Measurements from ENCODE around the gene ADAMTS17.
"Not testable (repeated sequence)": the region's sequence is repeated elsewhere in the genome, so short reads cannot be mapped to it uniquely, and the experiment has no call there.

The ADAMTS17 gene

DNA sequence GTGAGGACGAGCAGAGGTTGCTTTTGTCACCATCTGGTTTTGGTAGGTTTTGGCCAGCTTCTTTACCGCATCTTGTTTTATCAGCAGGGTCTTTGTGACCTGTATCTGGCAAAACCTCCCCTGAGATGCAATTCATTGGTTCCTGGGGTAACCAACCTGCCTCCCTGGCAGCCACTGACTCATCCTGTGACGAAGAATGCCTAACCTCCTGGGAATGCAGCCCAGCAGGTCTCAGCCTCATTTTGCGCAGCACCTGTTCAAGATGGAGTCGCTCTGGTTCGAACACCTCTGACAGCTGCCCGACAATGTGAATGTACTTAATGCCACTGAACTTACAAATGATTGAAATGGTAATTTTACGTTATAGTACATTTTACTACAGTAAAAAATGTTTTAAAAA, 6.8 kb upstream of the ADAMTS17 start:
- ATAC-seq (no peak), DNase-seq (no peak)
- Mint-ChIP-seq H3K4me3 (no peak overlapping the region), H3K27me3 (peaks cover 16% of the 10 kb centered on the region), H3K4me1 (peaks cover 10% of the 10 kb centered on the region), H3K9me3 (no peaks in the 10 kb centered on the region), H3K27ac (no peak overlapping the region)

DNA sequence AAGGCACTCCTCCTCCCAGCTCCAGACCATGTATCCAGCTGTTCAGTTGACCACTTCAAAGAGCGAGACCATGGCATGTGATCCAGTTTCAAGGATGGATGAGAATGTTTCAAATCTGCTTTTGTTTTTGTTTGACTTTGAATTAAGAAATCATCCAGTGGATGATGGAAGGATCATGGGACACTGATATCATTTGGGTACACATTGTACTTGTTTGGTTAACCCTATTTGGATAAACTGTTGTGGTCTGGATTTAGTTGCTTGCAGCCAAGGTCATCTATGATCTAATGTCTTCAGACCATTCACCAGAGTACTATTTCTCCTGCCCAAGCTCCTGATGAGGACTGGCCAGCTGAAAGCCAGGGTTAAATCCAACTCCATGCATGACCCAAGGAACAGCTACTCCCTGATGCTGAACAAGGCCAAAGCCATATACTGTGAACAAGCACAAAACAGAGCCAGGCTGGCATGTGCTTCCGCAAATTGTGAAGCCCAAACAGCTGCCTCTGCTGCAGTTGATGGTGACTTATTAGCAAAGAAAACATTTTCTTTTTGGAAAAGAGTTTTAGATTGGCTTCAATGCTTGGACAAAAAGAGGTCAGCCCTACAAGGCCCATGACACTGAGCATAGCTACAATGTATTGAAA, 5.2 kb upstream of the ADAMTS17 start:
- DNase-seq (no peak), ATAC-seq (no peak)
- H3K9me3 Mint-ChIP-seq = no peaks in the 10 kb centered on the region
- peaks cover 10% of the 10 kb centered on the region for H3K4me1 Mint-ChIP-seq
- H3K27me3 Mint-ChIP-seq = peaks cover 12% of the 10 kb centered on the region
- no peak overlapping the region for H3K27ac Mint-ChIP-seq
- H3K4me3 Mint-ChIP-seq = no peak overlapping the region

DNA sequence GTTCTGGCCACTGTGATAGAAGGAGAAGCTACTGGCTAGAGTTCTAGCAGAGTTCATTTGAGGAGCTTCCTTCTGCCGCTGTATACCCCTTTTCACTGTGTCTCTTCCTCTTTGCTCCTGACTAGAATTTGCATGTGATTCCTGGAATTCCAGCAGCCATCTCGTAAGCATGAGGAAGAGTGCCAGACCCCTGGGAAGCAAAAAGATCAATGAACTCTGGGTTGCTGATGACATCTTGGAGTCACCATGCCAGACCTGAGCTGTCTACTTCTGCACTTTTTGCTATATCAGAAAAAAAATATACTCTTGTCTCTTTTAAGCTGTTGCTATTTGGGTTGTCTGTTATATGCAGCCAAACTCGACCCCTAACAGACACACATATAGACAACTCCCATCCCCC, 3.7 kb upstream of the ADAMTS17 start:
- H3K27ac Mint-ChIP-seq = no peak overlapping the region
- H3K4me3 Mint-ChIP-seq = no peak overlapping the region
- H3K27me3 Mint-ChIP-seq = peaks cover 7% of the 10 kb centered on the region
- H3K9me3 Mint-ChIP-seq = no peaks in the 10 kb centered on the region
- ATAC-seq = no peak
- peaks cover 7% of the 10 kb centered on the region for H3K4me1 Mint-ChIP-seq
- no peak for DNase-seq

DNA sequence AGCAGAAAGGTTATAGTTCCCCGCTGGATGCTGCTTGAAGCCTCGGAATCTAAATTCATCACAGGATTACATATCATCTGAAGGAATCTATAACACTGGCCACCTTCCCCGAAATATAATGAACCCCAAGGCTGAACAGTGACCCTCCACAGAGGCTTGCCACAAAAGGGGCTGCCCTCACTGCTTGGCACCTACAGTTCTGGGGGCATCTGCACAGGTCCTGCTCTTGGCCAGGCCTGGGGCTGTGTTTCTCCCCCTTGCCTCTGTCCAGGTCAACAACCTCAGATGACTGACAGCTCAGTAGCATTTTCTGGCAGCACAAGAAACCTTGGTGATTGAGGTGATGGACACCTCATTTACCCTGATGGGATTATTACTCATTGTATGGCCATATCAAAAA, 1.5 kb upstream of the ADAMTS17 start:
- Mint-ChIP-seq H3K9me3 (no peaks in the 10 kb centered on the region), H3K4me1 (peaks cover 15% of the 10 kb centered on the region), H3K4me3 (no peak overlapping the region), H3K27me3 (peaks cover 27% of the 10 kb centered on the region), H3K27ac (no peak overlapping the region)
- ATAC-seq = no peak
- DNase-seq = no peak

DNA sequence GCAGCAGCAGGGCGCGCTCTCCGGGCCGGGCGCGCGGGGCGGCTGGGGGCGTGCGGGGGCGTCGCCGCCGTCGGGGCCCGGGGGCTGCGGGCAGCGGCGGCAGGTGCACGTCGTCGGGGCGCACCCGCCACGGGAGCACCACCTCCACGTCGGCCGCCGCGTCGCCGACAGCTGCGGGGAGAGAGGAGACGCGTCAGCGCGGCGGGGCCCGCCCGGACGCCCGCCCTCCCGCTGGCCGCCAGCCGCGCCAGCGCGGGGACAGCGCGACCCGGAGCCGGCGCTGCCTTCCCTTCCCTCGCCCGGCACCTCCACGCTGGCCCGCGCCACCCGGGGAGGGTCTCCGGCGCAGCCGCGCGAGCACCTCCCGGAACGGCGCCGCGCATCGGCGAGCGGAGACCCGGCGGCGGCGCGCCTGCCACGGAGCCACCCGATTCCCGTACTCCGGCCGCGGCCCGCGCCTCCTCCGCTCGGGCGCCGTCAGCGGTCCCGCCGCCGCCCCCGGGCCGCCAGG, 481 bp downstream of the ADAMTS17 start:
- no peak overlapping the region for H3K27ac Mint-ChIP-seq
- peaks cover 15% of the 10 kb centered on the region for H3K4me1 Mint-ChIP-seq
- peak overlapping the region; percentile 68 to 70 for H3K4me3 Mint-ChIP-seq
- ATAC-seq (peak; percentile 24), DNase-seq (peak in 1 of 2 donors; percentile 46)
- peaks cover 34% of the 10 kb centered on the region for H3K27me3 Mint-ChIP-seq
- H3K9me3 Mint-ChIP-seq = no peaks in the 10 kb centered on the region

DNA sequence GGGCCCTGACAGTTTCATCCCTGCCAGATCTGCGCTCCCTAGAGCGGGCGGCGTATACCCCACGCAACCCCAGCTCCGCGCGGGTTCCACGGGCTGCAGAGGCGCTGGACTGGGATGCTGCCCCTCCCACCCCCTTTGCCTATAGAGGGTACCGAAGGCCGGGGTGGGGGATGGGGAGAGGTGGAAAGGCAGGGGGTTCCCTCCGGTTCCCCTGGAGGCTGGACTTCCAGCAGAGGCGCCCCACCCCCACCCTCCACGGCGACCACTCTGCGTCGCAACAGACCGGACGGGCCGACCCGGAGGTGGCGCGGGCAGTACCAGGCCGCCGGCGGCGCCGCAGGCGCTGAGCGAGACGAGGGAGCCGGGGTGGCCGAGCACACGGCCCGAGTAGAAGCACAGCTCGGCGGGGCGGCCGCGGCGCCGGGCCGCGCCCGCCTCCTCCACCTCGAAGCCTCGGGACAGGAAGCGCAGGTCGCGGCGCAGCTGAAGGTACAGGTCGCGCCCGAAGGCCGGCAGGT, 995 bp downstream of the ADAMTS17 start:
- Mint-ChIP-seq H3K4me1 (peaks cover 17% of the 10 kb centered on the region), H3K27ac (no peak overlapping the region), H3K4me3 (peak overlapping the region; percentile 36 to 67), H3K27me3 (peaks cover 38% of the 10 kb centered on the region), H3K9me3 (no peaks in the 10 kb centered on the region)
- ATAC-seq = peak; percentile 4
- no peak for DNase-seq

DNA sequence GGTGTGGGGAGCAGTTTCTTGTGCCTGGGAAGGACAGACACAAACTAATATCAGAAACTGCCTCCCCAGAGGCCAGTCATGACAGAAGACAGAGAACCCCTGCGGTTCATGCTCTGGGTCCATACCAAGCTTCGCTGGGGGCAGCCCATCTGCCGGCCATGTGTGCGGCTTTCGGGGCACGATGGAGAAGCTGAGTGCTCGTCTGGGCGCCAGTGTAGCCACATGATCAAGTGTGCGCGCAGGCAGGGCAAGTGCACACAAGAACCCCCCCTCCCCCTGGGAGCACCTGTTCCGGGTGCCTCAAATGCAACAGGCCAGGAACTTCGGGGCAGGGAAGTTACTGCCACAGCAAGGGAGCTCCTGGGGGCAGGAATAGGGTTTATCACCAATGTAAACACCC, 1.8 kb downstream of the ADAMTS17 start:
- no peak for DNase-seq
- Mint-ChIP-seq H3K27ac (no peak overlapping the region), H3K9me3 (no peaks in the 10 kb centered on the region), H3K4me1 (peaks cover 25% of the 10 kb centered on the region), H3K27me3 (peaks cover 45% of the 10 kb centered on the region), H3K4me3 (peak overlapping the region; percentile 36 to 67)
- ATAC-seq = no peak

DNA sequence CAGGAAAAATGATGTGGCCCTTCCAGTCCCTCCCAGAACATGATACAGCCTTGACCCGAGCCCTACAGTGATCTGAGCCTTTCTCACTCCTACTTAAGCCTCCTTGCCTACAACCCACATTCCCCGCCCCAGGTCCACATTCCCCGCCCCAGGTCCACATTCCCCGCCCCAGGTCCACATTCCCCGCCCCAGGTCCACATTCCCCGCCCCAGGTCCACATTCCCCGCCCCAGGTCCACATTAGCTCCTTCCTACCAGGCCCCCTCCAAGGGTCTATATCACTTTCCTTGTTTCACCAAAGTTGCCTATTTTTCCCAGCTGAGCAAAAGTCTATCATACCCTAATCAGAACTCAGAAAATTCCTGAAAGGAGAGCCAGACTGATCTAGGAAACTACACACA, 2.3 kb downstream of the ADAMTS17 start:
- peaks cover 30% of the 10 kb centered on the region for H3K4me1 Mint-ChIP-seq
- not testable (repeated sequence) for ATAC-seq, H3K27ac Mint-ChIP-seq

DNA sequence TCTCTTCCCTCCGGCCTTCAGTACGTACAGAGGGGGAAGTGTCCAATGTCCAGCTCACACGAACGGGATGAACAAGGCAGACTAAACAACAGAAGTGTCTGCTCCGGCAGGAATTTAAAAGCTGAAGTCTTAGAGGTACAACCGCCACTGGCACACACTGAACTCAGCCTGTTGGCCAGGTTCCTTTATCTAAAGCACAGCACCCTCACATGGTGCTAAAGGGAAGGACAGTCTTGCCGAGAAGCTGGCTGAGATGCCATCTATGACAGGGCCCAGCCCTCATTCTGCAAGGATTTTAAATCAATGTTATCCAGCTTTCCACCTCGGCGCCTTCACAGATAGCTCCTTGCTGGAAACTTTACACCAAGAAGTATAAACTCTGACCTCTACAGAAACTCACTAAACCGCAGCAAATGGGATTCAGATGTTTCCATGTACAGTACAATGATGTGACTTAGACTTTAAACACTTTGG, 2.8 kb downstream of the ADAMTS17 start:
- Mint-ChIP-seq H3K27me3 (peaks cover 46% of the 10 kb centered on the region), H3K27ac (no peak overlapping the region), H3K4me1 (peaks cover 35% of the 10 kb centered on the region), H3K9me3 (no peaks in the 10 kb centered on the region), H3K4me3 (peak overlapping the region; percentile 58 to 69)
- peak; percentile 77 for ATAC-seq
- peak; percentile 62 to 76 for DNase-seq

More for the DNA sequence above, 2.3 kb downstream of the ADAMTS17 start:
- H3K9me3 Mint-ChIP-seq, DNase-seq: not testable (repeated sequence)
- Mint-ChIP-seq H3K4me3 (peak overlapping the region in 1 of 2 donors; percentile 18), H3K27me3 (peaks cover 49% of the 10 kb centered on the region)

DNA sequence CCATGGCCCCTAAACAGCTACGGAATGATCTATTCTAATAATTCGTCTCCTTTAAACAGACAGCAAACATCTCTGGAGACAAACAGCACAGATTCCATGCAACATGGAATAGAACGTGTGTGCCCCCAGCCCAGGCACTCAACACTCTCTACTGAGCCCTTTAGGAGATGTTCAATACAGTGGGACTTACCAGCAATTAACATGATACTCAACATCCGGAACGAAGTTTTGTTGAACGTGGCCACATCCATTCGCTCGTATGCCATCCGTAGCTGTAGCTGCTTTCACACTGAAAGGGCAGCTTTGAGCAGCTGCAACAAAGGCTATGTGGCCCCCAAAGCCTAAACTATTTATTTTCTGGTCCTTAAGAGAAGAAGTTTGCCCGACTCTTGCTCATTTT, 3.5 kb downstream of the ADAMTS17 start:
- H3K4me3 Mint-ChIP-seq = peak overlapping the region; percentile 58 to 69
- H3K4me1 Mint-ChIP-seq = peaks cover 42% of the 10 kb centered on the region
- ATAC-seq = no peak

DNA sequence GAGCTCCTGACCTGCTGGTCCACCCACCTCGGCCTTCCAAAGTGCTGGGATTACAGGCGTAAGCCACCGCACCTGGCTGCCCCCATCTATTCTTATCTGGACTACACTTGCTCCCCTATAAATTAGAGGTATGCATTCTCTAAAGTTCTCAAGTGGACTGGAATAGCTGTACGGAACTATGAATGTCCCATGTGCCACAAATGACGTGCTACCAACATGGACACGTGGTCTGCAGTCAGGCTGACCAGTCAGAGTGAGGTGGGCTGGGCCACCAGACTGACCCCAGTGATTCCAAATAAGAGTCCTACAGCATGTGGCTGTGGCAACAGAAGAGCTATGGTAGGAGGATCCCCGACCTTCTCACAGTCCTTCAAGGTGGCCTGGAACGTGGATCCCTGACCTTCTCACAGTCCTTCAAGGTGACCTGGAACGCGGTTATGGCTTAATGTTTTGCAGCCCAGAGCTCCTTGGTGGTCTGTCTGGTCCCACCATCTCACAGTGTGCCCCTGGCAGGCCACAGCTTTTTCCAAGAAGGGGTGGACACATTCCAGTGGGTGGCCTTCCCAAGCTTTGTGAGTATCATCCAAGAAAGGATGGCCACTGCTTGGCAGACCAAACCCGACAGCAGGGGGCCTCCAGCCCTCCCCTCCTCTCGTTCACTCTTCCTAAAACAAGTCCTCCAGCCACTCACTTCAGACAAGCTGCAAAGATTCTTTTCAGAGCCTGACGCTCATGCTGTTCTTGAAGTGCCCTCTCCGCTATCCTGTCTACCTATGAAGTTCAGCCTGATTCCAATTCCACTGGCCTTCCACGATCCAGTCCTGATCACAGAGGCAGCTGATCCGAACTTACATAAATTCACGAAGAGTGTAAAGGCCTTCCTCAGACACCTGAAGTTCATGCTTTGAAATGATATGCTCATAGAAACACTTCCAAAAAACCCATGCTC, 4.4 kb downstream of the ADAMTS17 start:
- no peak for ATAC-seq
- H3K4me1 Mint-ChIP-seq = peaks cover 51% of the 10 kb centered on the region
- H3K27ac Mint-ChIP-seq = no peak overlapping the region
- DNase-seq = no peak
- H3K4me3 Mint-ChIP-seq = no peak overlapping the region
- peaks cover 59% of the 10 kb centered on the region for H3K27me3 Mint-ChIP-seq
- no peaks in the 10 kb centered on the region for H3K9me3 Mint-ChIP-seq

More for the DNA sequence above, 3.5 kb downstream of the ADAMTS17 start:
- no peaks in the 10 kb centered on the region for H3K9me3 Mint-ChIP-seq
- H3K27me3 Mint-ChIP-seq = peaks cover 51% of the 10 kb centered on the region
- H3K27ac Mint-ChIP-seq = no peak overlapping the region
- no peak for DNase-seq

DNA sequence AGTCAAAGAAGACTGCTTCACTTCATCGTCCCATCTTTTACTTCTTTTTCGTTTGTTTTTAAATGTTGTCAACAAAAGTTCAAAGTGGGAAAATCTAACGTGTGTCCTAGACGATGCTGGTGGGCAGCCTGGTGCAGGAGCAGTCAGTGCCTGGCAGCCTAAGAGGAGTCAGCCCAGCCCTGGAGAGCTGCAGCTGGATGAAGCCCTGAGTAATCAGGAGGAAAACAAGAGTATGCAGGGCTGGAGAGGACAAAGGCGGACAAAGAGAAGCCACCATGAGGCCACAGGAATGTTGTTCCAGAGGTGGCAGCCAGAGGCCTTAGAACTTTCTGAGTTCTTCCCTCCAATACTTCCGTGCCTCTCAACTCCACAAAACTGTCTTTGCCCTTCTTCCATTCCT, 5.7 kb downstream of the ADAMTS17 start:
- ATAC-seq (no peak), DNase-seq (no peak)
- peaks cover 67% of the 10 kb centered on the region for H3K27me3 Mint-ChIP-seq
- no peak overlapping the region for H3K27ac Mint-ChIP-seq
- H3K4me1 Mint-ChIP-seq = peaks cover 64% of the 10 kb centered on the region
- H3K9me3 Mint-ChIP-seq = no peaks in the 10 kb centered on the region
- no peak overlapping the region for H3K4me3 Mint-ChIP-seq

DNA sequence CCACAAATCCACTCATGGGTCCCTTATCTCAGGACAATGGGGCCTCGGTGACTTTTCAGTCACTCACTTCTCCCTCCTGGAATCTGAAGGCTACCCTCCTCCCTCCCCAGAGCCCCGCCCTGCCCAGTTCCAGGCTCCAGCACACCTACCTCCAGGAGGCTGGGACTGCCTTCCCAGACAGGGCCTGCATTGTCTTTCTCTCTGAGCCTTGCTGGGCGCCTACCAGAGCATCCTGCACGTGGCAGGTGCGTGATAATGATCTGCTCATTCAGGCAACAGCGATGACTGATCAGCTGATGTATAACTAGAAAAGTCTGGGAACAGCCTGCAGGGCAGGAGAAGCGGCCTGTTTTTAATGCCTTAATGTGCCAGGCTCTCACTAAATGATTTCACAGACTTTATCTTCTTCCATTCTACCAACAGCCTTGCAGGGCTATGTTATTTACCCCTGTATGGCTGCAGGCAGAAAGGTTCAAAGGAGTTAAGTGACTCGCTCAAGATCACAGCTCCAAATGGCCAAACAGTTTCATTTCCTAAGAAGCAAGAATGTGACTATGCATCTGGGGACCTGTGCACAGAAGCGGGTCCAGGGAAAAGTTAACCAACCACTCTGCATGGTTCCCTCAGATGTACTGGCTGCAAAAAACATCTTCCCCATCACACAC, 6.3 kb downstream of the ADAMTS17 start:
- Mint-ChIP-seq H3K9me3 (no peaks in the 10 kb centered on the region), H3K4me3 (no peak overlapping the region), H3K4me1 (peaks cover 70% of the 10 kb centered on the region), H3K27ac (no peak overlapping the region), H3K27me3 (peaks cover 66% of the 10 kb centered on the region)
- DNase-seq (no peak), ATAC-seq (no peak)

DNA sequence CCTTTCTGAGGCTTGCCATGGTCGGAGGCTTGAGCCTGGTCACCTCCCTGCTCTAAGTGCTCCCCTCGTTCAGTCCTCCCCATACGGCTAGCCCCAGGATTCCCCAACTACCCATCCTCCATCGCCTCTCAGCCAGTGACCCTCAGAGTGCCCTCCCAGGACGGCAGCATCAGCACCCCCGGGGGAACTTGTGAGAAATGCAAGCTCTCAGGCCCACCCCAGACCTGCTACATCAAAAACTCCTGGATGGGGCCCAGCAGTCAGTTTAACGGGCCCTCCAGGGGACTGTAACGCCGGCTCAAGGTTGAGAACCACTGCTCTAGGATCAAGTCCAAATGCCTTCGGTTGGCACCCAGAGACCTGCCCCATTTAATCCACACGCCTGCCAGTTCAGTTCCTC, 6.9 kb downstream of the ADAMTS17 start:
- DNase-seq = no peak
- no peaks in the 10 kb centered on the region for H3K9me3 Mint-ChIP-seq
- H3K27ac Mint-ChIP-seq = peak overlapping the region in 1 of 2 donors; percentile 45
- peaks cover 61% of the 10 kb centered on the region for H3K27me3 Mint-ChIP-seq
- peaks cover 76% of the 10 kb centered on the region for H3K4me1 Mint-ChIP-seq
- H3K4me3 Mint-ChIP-seq = peak overlapping the region; percentile 32 to 48
- no peak for ATAC-seq

DNA sequence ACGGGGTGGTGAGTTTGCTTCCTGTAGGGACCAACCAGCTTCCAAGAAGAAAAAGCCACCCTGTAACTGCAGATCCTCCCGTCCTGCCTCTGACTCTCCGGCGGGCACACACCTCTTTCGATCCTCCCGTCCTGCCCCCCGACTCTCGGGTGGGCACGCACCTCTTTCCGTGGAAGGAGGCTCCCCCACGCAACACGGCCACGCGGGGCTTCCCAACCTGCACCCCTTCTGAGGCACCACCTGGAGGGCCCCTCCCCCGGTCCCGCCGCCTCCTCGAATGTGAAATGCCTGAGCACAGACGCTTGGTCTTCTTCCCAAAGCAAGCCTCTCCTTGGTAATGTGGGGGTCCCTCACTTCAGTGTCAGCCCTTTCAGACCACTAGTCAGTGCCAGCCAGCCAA, 7.3 kb downstream of the ADAMTS17 start:
- Mint-ChIP-seq H3K27me3 (peaks cover 56% of the 10 kb centered on the region), H3K4me3 (peak overlapping the region in 1 of 2 donors; percentile 32), H3K27ac (no peak overlapping the region), H3K4me1 (peaks cover 77% of the 10 kb centered on the region), H3K9me3 (no peaks in the 10 kb centered on the region)
- no peak for DNase-seq
- ATAC-seq = no peak

Measured in stimulated activated naive CD8-positive, alpha-beta T cell treated with anti-CD3 and anti-CD28 coated beads, Interleukin-15, amount 100 ng/mL, for 72 hours (primary cell).